Stimulated activated CD4-positive, alpha-beta T cell treated with anti-CD3 and anti-CD28 coated beads, Interleukin-15, amount 100 ng/mL, for 48 hours (primary cell): ENCODE measurements around the gene DNAJA2.
"Not testable (repeated sequence)": the region's sequence is repeated elsewhere in the genome, so short reads cannot be mapped to it uniquely, and the experiment has no call there.

Experiments
- DNase-seq, 2 donors: peaks; one replicate each; pipeline ENCODE4 v3.0.0-alpha.2; 2020; ENCODE audit warnings: low read depth in 2 of 2

The DNAJA2 gene

GRCh38 chr16:46975165-46975564 is 1.7 kb upstream of the DNAJA2 start:
- no peak for DNase-seq

- DNase-seq: no peak
Measured at GRCh38 chr16:46974352-46974751, 878 bp upstream of the DNAJA2 start.

DNA sequence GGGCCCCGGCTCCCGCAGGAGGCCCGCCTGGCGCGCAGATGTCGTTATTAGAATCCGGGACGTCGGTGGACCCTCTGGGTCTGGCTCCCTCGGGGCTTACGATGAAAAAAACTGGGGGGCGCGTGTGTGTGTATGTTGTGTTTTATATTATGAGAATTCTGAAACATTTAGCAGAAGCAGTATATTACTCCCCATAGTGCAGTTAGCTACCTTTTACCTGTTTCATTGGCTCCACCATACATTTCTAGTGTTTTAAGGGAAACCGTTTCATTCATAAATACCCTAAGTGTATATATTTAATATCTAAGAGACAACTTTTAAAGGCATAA is 486 bp upstream of the DNAJA2 start:
- DNase-seq: no peak

GRCh38 chr16:46972429-46973206 is 856 bp downstream of the DNAJA2 start:
- peak in 1 of 2 donors; percentile 24 for DNase-seq

- no peak for DNase-seq
Measured at GRCh38 chr16:46971271-46971670, 2.2 kb downstream of the DNAJA2 start.

DNA sequence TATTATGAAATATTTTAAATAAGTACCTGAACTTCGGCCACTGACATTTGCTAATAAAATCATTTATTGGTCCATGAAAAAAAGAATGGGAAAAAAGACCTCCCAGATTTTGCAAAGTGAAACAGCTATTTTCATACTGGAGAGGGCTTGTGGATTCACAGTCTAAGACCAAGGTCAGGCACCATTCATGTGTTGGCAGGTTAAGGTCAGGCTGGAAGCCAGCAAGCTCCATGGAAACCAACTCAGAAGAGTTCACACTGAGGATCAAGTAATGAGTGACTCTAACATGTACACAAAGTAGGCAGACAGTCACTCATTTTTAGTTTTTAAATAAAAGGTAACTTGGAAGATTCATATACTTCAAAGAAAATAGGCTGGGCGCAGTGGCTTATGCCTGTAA is 3.4 kb downstream of the DNAJA2 start:
- DNase-seq: no peak

DNA sequence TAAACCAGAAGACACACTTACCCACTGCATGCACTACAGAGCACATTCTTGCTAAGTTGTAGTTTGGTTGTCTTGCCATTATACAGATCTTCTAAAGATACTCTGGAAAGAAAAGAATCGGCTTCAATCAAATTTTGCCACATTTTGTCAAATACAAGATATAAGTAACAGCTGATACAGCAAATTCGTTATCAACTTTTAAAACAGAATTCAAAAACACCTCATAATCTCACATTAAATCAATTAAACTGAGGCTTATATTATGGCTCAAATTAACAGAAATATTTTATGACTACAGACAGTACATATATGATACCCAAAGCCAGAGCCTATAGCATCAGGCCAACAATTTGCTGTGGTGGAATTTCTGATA is 5.4 kb downstream of the DNAJA2 start:
- no peak for DNase-seq

GRCh38 chr16:46962629-46963028 is 10.8 kb downstream of the DNAJA2 start:
- no peak for DNase-seq

GRCh38 chr16:46961373-46962353 is 11.8 kb downstream of the DNAJA2 start:
- no peak for DNase-seq

DNA sequence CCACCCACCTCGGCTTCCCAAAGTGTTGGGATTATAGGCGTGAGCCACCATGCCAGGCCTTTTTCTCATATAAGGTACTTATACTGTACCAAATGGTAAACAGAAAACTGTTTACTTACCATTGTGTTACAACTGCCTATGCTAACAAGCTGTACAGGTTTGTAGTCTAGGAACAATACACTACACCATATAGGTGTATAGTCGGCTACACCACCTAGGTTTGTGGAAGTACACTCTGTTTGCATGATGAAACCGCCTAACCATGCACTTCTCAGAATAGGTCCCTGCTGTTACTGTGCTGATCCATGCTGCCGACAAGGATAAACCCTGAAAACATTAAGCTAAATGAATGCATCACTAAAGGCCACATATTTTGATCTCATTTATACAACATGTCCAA is 18.9 kb downstream of the DNAJA2 start:
- no peak for DNase-seq

DNA sequence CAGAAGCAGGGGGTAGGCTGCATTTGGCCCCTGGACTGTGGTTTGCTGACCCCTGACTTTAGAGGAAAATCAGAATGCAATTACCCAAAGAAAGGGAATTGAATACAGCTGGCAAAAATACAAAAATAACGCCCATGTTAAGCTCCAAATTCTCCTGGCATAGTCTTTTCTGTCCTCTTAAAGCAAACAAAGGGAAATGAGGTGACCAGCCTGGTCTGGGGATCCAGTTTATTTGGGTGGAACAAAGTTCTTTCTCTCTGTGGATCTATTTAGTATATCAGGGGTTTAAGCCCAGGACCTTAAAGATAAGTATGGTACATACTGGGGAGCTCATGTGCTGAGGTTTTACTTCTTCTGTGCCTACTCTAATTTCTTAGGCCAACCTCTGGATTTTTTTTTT is 23.5 kb downstream of the DNAJA2 start:
- DNase-seq: no peak

GRCh38 chr16:46949241-46949892 is 24.1 kb downstream of the DNAJA2 start:
- DNase-seq: peak in 1 of 2 donors; percentile 14

DNA sequence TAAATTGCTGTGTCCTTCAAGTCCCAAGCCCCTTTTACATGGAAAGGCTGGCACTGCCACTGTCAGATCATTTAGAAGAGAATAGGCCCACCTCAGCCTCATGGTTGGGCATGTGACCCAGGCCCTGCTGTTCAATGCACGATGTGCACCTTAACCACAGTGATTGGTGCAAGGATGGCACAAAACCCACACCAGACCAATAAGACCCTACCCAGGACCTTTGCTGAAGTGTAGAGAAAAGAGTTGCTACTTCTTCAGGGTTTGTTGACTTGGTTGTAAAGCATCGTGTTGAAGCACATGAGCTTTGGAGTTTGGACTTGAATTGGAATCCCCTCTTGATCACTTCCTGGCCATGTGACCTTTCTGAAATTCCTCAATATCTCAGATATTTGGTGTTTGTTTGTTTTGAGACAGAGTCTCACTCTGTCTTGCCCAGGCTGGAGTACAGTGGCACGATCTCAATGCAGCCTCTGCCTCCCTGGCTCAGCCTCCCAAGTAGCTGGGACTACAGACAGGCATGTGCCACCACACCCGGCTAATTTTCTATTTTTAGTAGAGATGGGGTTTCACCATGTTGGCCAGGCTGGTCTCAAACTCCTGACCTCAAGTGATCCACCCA is 24.8 kb downstream of the DNAJA2 start:
- DNase-seq: no peak

- no peak for DNase-seq
Measured at GRCh38 chr16:46947900-46948547, 25.4 kb downstream of the DNAJA2 start.

DNA sequence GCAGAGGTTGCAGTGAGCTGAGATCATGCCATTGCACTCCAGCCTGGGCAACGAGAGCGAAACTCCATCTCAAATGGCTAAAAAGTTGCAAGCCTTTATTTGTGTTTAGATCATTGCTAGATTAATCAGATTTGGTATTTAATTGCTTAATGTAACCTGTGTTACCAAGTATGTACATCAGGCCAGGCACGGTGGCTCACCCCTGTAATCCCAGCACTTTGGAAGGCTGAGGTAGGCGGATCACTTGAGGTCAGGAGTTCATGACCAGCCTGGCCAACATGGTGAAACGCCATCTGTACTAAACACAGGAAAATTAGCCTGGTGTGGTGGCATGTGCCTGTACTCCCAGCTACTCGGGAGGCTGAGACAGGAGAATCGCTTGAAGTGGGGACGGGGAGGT is 28.8 kb downstream of the DNAJA2 start:
- not testable (repeated sequence) for DNase-seq

- DNase-seq: no peak
Measured at GRCh38 chr16:46937536-46937935, 35.9 kb downstream of the DNAJA2 start.

- DNase-seq: no peak
Measured at GRCh38 chr16:46932802-46933201, 40.7 kb downstream of the DNAJA2 start.

DNA sequence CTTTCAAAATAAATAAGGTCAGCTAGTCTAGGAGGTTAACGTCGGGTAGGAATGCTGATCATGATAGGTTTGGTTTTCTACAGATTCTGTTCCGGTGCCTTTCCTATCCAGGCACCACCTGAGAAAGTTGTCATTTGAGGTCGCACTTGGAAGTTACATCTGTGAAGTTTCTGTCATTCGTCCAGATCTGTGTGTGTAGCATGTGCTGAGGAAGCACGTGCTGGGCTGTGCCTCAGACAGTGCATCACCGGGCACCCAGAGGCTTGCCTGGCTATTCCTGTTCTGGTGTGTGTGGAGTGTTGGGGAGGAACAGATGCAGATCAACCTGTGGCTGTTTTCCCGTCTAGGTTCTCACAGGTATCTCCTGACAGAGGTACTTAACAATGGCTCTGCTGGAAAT is 42.6 kb downstream of the DNAJA2 start:
- no peak for DNase-seq

DNA sequence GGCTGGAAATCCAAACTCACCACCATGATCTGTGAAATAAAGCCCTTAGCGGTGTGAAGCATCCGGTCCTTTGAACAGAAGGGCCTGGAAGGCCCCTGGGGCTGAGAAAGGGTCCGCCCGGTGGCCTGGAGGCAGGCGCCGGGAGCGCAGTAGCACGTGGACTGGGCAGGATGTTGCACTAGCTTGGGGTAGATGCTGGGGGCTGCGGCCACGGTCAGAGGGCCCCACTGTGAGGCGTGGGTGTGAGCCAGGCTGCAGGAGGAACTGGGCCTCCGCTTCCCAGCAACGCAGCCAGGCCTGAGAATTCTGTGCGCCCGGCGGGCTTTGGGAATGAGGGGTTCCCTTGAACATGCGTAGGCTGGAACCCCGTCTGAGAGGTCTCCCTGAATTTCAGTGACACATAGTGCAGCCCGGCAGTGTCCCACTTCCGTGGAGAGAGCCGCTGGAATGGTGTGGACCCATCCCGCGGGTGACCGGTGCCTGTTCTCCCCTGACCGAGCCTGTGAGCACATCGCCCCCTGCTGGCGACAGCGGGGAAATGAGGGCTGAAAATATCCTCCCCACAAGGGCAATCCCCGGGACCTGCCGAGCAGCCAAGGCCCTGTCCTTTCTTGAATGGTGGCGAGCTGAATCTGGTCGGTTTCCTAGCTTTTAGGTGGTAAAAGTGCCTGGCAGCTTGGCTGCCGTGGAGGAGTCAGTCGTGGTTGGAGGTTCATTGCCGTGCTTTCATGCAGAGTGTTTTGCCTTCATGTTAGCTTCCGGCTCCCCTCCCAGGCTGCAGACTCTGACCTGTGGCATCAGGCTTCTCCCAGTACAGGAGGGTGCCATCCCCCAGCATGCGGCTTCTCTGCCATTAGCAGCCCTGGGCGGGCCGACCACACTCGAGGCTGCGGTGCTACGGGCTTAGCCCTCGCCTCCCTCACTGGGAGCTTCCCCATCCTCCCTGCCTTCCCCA is 43.8 kb downstream of the DNAJA2 start:
- DNase-seq: peak; percentile 40 to 51

DNA sequence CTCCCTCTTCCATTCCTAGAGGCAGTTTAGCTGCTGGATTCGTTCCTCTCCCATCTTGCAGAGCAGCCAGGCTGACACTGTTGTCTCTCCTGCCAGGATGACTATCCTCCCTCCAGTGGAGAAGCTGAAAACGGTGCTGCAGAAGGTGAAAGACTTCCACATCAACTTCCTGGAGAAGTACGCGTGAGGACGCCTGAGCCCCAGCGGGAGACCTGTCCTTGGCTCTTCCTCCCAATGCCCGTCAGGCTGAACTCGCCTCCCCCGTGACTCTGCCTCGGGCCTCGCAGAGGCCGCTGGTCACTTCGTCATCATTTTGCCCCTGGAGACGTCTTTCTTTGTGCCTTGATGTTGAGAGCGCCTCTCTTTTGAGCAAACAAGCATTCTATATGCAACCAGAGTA is 44.7 kb downstream of the DNAJA2 start:
- DNase-seq: no peak
